Neural cell (in vitro differentiated cells): ENCODE data around the gene CFI. TPM values are rescaled to one million over a fixed set of nuclear protein-coding genes. Genes with fewer than 3 reads are reported as not detected.

Experiments
- H2AFZ ChIP-seq: fragments of 200-600, 300-800 bp; sonication (generic), shearing (Covaris generic); 2 replicates; pipeline ENCODE4 v1.6.0; 2014; ENCODE audit warnings: low read depth, mild to moderate bottlenecking, antibody characterized with exemption, low read length, moderate library complexity
- H3F3A ChIP-seq: fragments of 200-600 bp; shearing (Covaris generic); 2 replicates; pipeline ENCODE4 v1.6.1; 2016; ENCODE audit warnings: mild to moderate bottlenecking, moderate library complexity, mixed read lengths, antibody characterized with exemption, low read length; ENCODE audit not compliant: insufficient read depth, poor library complexity, severe bottlenecking
- H3K27ac ChIP-seq: fragments of 200-600, 300-800 bp; sonication (generic), shearing (Covaris generic); 2 replicates; pipeline ENCODE4 v1.5.1; 2014; ENCODE audit warnings: mild to moderate bottlenecking, low read length, moderate library complexity
- H3K27me3 ChIP-seq: fragments of 300-800, 200-600 bp; sonication (generic), shearing (Covaris generic); 2 replicates; pipeline ENCODE4 v1.6.0; 2014; ENCODE audit warnings: mild to moderate bottlenecking, low read depth, low read length, moderate library complexity; ENCODE audit not compliant: insufficient read depth
- H3K36me3 ChIP-seq: fragments of 300-800, 200-600 bp; sonication (generic), shearing (Covaris generic); 2 replicates; pipeline ENCODE4 v1.5.1; 2014; ENCODE audit warnings: mild to moderate bottlenecking, antibody characterized with exemption, low read length, moderate library complexity; ENCODE audit not compliant: insufficient read depth
- H3K4me2 ChIP-seq: fragments of 300-800, 200-600 bp; sonication (generic), shearing (Covaris generic); 2 replicates; pipeline ENCODE4 v1.6.0; 2014; ENCODE audit warnings: mild to moderate bottlenecking, low read length
- H3K4me3 ChIP-seq: fragments of 300-800, 200-600 bp; sonication (generic), shearing (Covaris generic); 2 replicates; pipeline ENCODE4 v1.5.1; 2014; ENCODE audit warnings: mild to moderate bottlenecking, low read length, moderate library complexity
- H3K79me2 ChIP-seq: fragments of 200-600 bp; shearing (Covaris generic); replicated peaks from 2 replicates; pipeline ENCODE4 v1.6.0; 2014; ENCODE audit warnings: mild to moderate bottlenecking, low read length, moderate library complexity; ENCODE audit not compliant: insufficient read depth
- H3K9ac ChIP-seq: fragments of 300-800, 200-600 bp; sonication (generic), shearing (Covaris generic); 2 replicates; pipeline ENCODE4 v1.6.1; 2016; ENCODE audit warnings: mild to moderate bottlenecking, low read length, mixed read lengths
- H3K9me2 ChIP-seq: fragments of 200-600 bp; shearing (Covaris generic); 2 replicates; pipeline ENCODE4 v1.6.1; 2016; ENCODE audit warnings: mild to moderate bottlenecking, low read length, mixed read lengths; ENCODE audit not compliant: insufficient read depth
- H3K9me3 ChIP-seq: fragments of 200-600, 300-800 bp; sonication (generic), shearing (Covaris generic); 2 replicates; pipeline ENCODE4 v1.6.1; 2016; ENCODE audit warnings: mild to moderate bottlenecking, mixed run types, low read length, moderate library complexity, mixed read lengths
- H4K20me1 ChIP-seq: fragments of 200-600 bp; shearing (Covaris generic); 2 replicates; pipeline ENCODE4 v1.6.1; 2016; ENCODE audit warnings: mild to moderate bottlenecking, mixed run types; ENCODE audit not compliant: insufficient read depth
- EP300 ChIP-seq: fragments of 450-650 bp; conservative IDR thresholded peaks from 2 replicates; pipeline ENCODE4 v1.6.1; 2014; ENCODE audit warnings: antibody characterized with exemption, mild to moderate bottlenecking, moderate library complexity; ENCODE audit not compliant: poor library complexity, severe bottlenecking
- EZH2 ChIP-seq: fragments of 200-600, 300-800 bp; shearing (Covaris generic), sonication (generic); IDR thresholded peaks from 2 replicates; pipeline ENCODE4 v1.6.1; 2014; ENCODE audit warnings: antibody characterized with exemption, low read length, borderline replicate concordance, mild to moderate bottlenecking; ENCODE audit not compliant: insufficient read depth, poor library complexity, severe bottlenecking
- MXI1 ChIP-seq: fragments of 450-650 bp; conservative IDR thresholded peaks from 2 replicates; pipeline ENCODE4 v1.6.1; 2014; ENCODE audit warnings: antibody characterized with exemption, mild to moderate bottlenecking; ENCODE audit not compliant: poor library complexity, severe bottlenecking
- POLR2AphosphoS5 ChIP-seq: IDR thresholded peaks from 2 replicates; pipeline ENCODE4 v1.6.1; 2012
- RAD21 ChIP-seq: fragments of 450-650 bp; conservative IDR thresholded peaks from 2 replicates; pipeline ENCODE4 v1.6.1; 2014; ENCODE audit warnings: antibody characterized with exemption, mild to moderate bottlenecking, moderate library complexity
- SMC3 ChIP-seq: fragments of 450-650 bp; conservative IDR thresholded peaks from 2 replicates; pipeline ENCODE4 v1.6.1; 2014; ENCODE audit warnings: antibody characterized with exemption, mild to moderate bottlenecking, moderate library complexity; ENCODE audit not compliant: poor library complexity
- TAF1 ChIP-seq: IDR thresholded peaks from 2 replicates; pipeline ENCODE4 v1.6.1; 2012; ENCODE audit warnings: low read depth
- polyA minus RNA-seq: library from RNA; depleted of rRNA, polyadenylated mRNA; stranded (reverse); fragments of >200 nt; gene quantifications from 2 replicates; pipeline ENCODE4 v1.2.3, GENCODE V29; 2014
- polyA plus RNA-seq: library from polyadenylated mRNA; depleted of rRNA; stranded (reverse); fragments of >200 nt; gene quantifications from 2 replicates; pipeline ENCODE4 v1.2.3, GENCODE V29; 2014
- TF ChIP-seq, protein P1 (sequence below): IDR thresholded peaks from 2 replicates; pipeline ENCODE4 v1.6.1; 2012; ENCODE audit warnings: borderline replicate concordance
- TF ChIP-seq, protein P2 (sequence below): fragments of 450-650 bp; IDR thresholded peaks from 2 replicates; pipeline ENCODE4 v1.5.1; 2014; ENCODE audit warnings: antibody characterized with exemption, mild to moderate bottlenecking, moderate library complexity; ENCODE audit not compliant: poor library complexity, severe bottlenecking

The CFI gene
- not detected in 2 replicates for polyA plus RNA-seq
- polyA minus RNA-seq, result not detected in 2 replicates

DNA sequence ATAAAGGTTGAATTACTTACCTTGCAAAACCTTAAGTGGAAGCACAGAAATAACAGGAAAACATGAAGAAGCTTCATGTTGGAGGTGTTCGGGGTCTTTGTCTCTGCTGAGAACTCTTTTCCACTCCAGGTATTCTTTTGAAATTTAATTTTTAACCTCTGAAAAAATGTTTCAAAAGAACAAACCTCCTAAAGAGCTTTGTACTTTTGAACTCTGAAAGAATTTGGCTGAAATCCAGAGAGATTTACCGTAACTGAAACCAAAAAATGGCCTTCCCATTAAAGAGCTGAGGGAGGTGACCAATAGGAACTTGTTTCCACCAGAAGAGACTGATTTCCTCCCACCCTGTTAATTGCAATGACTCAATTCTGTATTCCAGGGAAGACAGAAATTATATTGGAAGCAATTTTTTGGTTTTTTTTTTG, at the start of gene CFI:
CFI (minus strand) TSS at position 105 of the 425 bp plus-strand sequence; CDS start at position 77, 28 bp downstream.
- no peaks in the 10 kb centered on the region for H4K20me1 ChIP-seq
- H3K4me2 ChIP-seq, result no peak within 1 kb of the TSS
- no peaks in the 10 kb centered on the region for H3K27me3 ChIP-seq
- H3K9ac ChIP-seq, result no peak within 1 kb of the TSS
- no peak within 1 kb of the TSS for H2AFZ ChIP-seq
- H3K27ac ChIP-seq, result no peak within 1 kb of the TSS
- no peak within 1 kb of the TSS for H3K4me3 ChIP-seq
- TF ChIP-seq, protein P1, sequence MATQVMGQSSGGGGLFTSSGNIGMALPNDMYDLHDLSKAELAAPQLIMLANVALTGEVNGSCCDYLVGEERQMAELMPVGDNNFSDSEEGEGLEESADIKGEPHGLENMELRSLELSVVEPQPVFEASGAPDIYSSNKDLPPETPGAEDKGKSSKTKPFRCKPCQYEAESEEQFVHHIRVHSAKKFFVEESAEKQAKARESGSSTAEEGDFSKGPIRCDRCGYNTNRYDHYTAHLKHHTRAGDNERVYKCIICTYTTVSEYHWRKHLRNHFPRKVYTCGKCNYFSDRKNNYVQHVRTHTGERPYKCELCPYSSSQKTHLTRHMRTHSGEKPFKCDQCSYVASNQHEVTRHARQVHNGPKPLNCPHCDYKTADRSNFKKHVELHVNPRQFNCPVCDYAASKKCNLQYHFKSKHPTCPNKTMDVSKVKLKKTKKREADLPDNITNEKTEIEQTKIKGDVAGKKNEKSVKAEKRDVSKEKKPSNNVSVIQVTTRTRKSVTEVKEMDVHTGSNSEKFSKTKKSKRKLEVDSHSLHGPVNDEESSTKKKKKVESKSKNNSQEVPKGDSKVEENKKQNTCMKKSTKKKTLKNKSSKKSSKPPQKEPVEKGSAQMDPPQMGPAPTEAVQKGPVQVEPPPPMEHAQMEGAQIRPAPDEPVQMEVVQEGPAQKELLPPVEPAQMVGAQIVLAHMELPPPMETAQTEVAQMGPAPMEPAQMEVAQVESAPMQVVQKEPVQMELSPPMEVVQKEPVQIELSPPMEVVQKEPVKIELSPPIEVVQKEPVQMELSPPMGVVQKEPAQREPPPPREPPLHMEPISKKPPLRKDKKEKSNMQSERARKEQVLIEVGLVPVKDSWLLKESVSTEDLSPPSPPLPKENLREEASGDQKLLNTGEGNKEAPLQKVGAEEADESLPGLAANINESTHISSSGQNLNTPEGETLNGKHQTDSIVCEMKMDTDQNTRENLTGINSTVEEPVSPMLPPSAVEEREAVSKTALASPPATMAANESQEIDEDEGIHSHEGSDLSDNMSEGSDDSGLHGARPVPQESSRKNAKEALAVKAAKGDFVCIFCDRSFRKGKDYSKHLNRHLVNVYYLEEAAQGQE, result no peak
- TF ChIP-seq EP300 (no peak), SMC3 (no peak), RAD21 (no peak), TAF1 (no peak), MXI1 (no peak), POLR2AphosphoS5 (no peak), EZH2 (no peak)
- TF ChIP-seq, protein P2, sequence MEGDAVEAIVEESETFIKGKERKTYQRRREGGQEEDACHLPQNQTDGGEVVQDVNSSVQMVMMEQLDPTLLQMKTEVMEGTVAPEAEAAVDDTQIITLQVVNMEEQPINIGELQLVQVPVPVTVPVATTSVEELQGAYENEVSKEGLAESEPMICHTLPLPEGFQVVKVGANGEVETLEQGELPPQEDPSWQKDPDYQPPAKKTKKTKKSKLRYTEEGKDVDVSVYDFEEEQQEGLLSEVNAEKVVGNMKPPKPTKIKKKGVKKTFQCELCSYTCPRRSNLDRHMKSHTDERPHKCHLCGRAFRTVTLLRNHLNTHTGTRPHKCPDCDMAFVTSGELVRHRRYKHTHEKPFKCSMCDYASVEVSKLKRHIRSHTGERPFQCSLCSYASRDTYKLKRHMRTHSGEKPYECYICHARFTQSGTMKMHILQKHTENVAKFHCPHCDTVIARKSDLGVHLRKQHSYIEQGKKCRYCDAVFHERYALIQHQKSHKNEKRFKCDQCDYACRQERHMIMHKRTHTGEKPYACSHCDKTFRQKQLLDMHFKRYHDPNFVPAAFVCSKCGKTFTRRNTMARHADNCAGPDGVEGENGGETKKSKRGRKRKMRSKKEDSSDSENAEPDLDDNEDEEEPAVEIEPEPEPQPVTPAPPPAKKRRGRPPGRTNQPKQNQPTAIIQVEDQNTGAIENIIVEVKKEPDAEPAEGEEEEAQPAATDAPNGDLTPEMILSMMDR, result no peak
- no peaks in the 10 kb centered on the region for H3K9me2 ChIP-seq
- no peaks in the 10 kb centered on the region for H3K9me3 ChIP-seq
- no peaks in the 10 kb centered on the region for H3F3A ChIP-seq
- no peaks in the 10 kb centered on the region for H3K36me3 ChIP-seq
- H3K79me2 ChIP-seq, result no peaks in the 10 kb centered on the region

DNA sequence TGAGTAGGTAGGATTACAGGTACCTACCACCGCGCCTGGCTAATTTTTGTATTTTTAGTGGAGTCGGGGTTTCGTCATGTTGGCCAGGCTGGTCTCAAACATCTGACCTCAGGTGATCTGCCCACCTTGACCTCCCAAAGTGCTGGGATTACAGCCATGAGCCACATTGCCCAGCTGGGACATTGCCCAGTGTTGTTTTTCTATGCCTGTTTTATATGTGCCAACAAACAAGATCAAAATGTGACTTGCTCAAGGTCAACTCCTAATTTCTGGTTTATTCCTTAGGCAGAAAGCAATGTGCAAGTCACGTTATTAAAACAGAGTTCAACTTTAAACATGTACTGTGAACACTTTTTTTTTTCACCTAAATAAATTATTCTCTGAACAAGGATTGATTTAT, 48.8 kb upstream of the CFI start:
- no peaks in the 10 kb centered on the region for H3K9me3 ChIP-seq
- no peaks in the 10 kb centered on the region for H3F3A ChIP-seq
- H4K20me1 ChIP-seq, result no peaks in the 10 kb centered on the region
- no peak overlapping the region for H2AFZ ChIP-seq
- H3K4me3 ChIP-seq, result no peak overlapping the region
- no peaks in the 10 kb centered on the region for H3K27me3 ChIP-seq
- H3K36me3 ChIP-seq, result no peaks in the 10 kb centered on the region
- H3K4me2 ChIP-seq, result no peak overlapping the region
- no peaks in the 10 kb centered on the region for H3K79me2 ChIP-seq
- TF ChIP-seq RAD21 (no peak), EP300 (no peak), POLR2AphosphoS5 (no peak), MXI1 (no peak), EZH2 (no peak), SMC3 (no peak), TAF1 (no peak)
- TF ChIP-seq, protein P2, result no peak
- TF ChIP-seq, protein P1, result no peak
- H3K9me2 ChIP-seq, result no peaks in the 10 kb centered on the region
- no peak overlapping the region for H3K27ac ChIP-seq
- no peak overlapping the region for H3K9ac ChIP-seq
